Stimulated activated CD4-positive, alpha-beta T cell treated with anti-CD3 and anti-CD28 coated beads, Interleukin-12 subunit alpha, Interleukin-12 subunit beta, amount 100 ng/mL, for 4 hours (primary cell): ENCODE measurements around the gene CREB3L2.
"Not testable (repeated sequence)": the region's sequence is repeated elsewhere in the genome, so short reads cannot be mapped to it uniquely, and the experiment has no call there.

ENCODE experiments used
- DNase-seq: peaks from one replicate; pipeline ENCODE4 v3.0.0-alpha.2; 2020

The CREB3L2 gene

DNA sequence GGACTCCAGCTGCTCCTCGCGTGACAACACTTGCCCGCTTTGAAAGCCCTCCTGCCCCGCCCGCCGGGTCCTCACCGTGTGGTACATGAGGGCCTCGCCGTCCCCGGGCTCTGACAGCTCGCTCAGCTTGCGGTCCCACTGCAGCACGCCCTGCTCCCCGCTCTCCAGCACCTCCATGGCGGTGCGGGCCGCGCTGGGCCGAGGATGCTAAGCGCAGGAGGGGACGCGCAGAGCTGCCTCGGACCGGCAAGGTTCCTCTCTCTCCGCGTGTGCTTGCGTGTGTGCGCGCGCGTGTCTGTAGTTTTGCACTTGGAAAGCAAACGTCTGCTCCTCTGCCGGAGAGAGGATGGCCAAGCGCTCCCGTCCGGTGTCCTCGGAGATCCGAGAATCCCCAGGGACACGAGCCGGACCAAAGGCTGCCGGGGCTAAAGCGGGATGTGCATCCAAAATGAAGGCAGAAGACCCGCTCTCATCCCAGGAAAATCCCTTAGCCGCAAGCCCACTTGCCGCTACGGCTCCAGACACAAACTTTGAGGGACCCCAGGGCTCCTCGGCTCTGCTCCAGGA lies at the start of gene CREB3L2:
TSS of gene CREB3L2 (minus strand) at position 558 of the 567 bp plus-strand sequence. CDS start at position 177, 381 bp downstream.
- peak; percentile 53 for DNase-seq

- no peak for DNase-seq
Measured at GRCh38 chr7:138049505-138050116, 47.7 kb upstream of the CREB3L2 start.

- no peak for DNase-seq
Measured at GRCh38 chr7:138047907-138048306, 46.0 kb upstream of the CREB3L2 start.

DNA sequence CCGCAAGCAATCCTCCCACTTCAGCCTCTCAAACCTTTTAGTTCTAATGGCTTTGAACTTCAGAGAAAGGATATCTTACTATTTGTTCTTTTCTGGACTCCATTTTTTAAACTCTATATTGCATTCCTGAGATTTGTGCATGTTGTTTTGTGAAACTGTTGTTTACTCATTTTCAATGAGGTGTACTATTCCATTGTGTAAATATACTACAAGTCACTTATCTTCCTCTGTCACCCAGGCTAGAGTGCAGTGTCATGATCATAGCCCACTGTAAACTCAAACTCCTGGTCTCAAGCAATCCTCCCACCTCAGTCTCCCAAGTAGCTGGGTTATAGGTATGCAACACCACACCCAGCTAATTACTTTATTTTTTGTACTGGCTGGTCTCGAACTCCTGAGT lies 43.0 kb upstream of the CREB3L2 start:
- DNase-seq = no peak

DNA sequence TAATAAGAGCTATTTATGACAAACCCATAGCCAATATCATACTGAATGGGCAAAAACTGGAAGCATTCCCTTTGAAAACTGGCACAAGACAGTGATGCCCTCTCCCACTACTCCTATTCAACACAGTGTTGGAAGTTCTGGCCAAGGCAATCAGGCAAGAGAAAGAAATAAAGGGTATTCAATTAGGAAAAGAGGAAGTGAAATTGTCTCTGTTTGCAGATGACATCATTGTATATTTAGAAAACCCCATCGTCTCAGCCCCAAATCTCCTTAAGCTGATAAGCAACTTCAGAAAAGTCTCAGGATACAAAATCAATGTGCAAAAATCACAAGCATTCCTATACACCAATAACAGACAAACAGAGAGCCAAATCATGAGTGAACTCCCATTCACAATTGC lies 38.2 kb upstream of the CREB3L2 start:
- not testable (repeated sequence) for DNase-seq

DNA sequence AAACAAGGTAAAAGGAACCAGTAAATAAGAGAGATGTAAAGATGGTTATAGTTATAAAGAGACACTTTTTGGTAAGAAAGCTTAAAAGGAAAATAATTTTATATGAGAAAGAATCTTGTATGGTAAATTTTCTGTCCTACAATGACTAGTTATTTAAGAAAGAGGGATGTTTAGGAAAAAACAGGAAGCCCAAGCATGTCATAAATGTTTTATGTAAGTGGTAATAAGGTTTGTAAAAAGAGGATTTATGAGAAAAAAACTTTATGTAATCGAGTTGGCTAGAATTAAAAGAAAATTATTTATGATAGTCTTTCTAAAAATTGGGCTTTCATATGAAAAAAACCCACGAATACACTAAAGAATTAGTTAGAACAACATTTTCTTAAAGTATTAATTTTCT lies 34.2 kb upstream of the CREB3L2 start:
- no peak for DNase-seq

DNA sequence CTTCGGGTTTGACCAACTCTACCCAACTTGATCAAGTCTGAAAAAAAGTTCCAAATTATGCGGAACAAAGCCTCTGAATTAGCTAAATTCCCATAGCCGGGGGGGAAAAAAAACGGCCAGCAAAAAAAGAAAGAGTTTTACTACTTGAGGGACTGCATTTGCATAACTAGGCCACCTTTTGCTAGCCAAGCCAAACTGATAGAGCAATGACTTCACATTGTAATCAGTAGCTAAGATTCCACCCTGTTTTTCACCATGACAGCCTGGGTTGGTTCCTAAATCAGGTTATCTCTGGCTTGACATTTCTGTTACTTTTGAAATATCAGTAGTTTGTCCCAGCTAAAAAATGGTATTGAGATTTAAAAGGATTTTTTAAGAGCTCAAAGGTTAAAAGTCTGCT lies 31.4 kb upstream of the CREB3L2 start:
- no peak for DNase-seq

- DNase-seq = no peak
Measured at GRCh38 chr7:138032770-138033169, 30.9 kb upstream of the CREB3L2 start.

- DNase-seq = no peak
Measured at GRCh38 chr7:138032186-138032585, 30.3 kb upstream of the CREB3L2 start.

DNA sequence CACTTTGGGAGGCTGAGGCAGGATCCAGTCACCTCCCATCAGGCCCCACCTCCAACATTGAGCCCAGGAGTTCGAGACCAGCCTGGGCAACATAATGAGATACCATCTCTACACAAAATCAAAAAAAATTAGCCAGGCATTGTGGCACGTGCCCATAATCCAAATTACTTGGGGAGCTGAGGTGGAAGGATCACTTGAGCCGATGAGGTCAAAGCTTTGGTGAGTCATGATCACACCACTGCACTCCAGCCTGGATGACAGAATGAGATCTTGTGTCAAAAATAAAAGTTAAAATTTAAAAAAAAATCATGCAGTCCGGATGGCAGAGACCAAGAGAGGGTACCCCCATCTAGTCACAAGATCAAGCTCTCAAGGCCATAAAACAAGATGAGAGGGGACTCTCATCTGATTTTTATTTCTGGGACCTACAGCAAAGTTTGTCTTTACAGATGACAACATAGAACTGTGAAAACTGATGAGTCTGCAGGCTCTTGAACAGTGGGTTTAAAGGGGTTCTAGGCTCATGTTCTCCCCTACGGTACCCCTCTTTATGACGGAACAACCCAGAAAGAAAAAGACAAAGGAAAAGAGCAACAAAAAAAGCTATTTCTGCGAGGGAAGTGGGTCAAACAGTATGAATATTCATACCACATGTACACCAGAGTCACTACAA lies 28.9 kb upstream of the CREB3L2 start:
- DNase-seq = no peak

DNA sequence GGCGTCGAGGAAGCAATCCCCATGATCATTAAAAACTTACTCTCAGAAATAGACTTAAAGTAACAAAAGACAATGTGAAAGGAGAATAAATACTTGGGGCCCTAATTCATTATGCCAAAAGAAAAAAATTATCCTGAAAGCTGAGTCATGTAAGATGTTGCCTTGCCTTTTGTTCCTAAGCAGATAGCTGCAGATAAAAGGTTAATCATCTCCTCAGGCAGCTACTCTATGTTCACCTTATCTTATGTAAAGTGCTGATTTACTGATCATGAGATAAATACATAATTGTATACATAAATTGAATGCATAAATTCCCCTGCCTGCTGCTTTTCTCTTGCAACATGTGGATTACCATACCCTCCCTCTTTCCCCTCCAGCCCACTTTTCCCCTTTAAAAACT lies 28.1 kb upstream of the CREB3L2 start:
- no peak for DNase-seq

GRCh38 chr7:138029126-138029525 lies 27.2 kb upstream of the CREB3L2 start:
- DNase-seq = no peak

DNA sequence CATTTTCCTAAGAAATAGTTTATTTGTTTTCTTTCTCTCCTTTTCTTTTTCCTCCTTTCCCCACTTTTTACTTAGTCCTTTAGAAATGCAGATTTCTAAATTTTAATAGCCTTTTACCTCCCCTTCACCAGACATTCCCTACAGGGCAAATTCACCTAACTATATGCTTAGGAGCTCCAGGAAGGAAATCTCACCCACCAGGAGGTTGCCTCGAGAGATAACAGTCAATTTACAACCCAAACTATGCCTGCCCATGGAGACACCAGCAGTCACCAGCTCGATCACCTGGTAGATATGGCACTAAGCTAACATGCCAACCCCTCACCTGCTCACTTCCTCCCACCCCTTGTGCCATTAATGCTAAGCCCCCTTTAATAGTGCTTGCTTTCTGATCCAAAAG lies 25.2 kb upstream of the CREB3L2 start:
- DNase-seq = no peak

DNA sequence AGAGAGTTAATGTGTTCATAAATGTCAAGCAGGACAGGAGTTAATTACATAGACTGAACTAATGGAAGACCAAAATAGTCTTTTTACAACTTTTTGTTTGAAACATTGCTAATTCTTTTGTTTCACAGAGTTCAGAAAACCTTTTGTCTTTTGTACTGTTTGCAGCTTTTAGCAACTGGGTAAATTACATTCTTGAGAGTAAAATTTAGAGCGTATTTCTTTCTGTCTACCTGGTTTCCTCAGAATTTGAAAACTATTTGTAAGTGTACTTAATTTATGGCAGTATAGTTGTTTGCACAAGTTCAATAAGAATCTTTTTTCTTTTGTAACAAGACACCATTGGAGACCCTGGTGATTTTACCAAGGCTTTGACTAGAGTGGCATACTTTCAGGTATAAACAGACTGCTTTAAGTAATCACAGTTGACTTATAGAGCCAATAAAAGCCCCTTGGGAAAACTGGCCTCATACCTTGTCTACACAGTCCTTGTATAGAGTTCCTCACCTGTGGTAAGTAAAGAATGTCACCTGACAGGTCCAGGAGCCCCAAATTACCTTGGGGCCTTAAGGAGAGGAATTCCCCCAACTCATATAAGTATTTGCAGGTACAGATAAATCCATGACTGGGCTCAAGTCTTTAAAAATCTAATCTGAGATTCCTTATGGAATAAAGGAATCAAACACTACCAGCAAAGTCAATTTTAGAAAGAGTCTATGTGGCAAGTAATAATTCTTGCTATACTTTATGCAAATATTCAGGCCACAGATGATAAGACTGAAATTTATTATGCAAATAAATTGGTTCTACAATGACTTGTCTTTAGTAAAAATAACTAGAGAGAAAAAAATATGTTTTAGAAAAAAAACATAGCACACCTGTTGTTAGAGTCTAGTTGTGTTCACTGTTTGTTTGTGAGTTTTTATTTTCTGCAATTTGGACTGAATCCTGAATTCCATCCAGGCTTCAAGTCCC lies 23.6 kb upstream of the CREB3L2 start:
- DNase-seq = no peak

DNA sequence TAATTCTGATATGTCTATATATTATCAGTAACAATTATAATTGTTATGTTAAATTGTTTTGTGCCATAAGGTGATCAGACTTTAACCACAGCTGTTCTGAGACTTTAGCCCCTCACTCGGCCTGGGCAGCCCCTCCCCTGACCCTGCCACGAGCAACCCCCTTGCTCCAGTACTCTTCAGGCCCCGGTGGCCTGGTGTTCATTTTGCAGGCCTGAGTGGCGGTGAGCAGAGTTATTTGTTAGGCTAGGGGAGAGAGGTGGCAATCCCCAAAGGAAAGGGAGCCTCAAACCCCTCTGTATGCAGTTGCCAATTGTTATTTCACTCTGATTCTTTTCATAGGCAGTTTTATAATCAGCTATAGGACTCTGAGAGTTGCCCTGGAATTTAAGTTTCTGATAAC lies 22.9 kb upstream of the CREB3L2 start:
- no peak for DNase-seq

DNA sequence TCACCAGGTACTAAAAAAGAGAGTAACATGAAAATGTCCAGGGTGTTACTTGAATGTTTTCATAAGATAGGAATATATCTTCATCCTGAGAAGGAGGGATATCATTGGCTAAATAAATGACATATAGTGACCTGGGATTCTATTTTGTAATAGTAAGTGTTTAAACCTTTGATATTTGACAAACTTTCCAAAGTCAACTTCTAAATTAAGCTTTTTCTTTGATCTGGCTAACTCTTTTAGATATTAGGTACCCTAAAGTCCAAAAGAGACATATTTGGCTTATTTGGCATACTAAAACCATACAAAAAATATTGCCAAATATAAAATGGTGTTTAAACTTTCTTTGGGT lies 22.4 kb upstream of the CREB3L2 start:
- no peak for DNase-seq

- DNase-seq = no peak
Measured at GRCh38 chr7:138023618-138024342, 21.9 kb upstream of the CREB3L2 start.

DNA sequence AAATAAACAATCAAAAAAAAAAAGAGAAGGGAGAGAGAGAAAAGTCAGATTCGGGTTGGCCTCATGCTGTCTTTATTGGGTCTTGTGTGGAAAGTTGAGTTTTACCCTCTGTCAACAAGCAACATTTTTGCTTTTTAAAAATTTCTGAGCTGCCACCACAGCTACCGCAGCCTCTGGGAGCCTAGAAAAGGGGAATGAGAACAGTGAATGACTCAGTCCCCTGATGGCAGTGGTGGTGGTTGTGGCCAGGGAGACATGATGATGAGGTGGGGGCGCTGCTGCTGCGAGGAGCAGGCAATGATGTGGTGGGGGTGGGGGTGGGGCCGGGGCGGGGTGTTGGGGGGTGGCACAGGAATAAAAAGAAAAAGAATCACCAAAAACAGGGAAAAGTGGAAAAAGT lies 20.0 kb upstream of the CREB3L2 start:
- no peak for DNase-seq

GRCh38 chr7:138017992-138018391 lies 16.1 kb upstream of the CREB3L2 start:
- no peak for DNase-seq

- no peak for DNase-seq
Measured at GRCh38 chr7:138015096-138015495, 13.2 kb upstream of the CREB3L2 start.

DNA sequence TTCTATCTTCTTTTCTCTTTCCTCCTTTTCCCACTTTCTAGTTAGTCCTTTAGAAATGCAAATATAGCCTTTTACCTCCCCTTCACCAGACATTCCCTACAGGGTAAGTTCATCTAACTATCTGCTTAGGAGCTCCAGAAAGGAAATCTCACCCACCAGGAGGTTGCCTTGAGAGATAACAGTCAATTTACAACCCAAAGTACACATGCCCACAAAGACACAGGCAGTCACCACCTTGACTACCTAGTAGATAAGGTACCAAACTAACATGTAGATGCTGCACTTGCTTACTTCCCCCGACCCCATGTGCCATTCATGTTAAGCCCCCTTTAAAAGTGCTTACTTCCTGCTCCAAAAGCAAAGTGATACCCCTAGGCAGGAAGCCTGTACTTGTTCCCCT lies 12.8 kb upstream of the CREB3L2 start:
- DNase-seq = no peak

- not testable (repeated sequence) for DNase-seq
Measured at GRCh38 chr7:138014201-138014600, 12.3 kb upstream of the CREB3L2 start.

- no peak for DNase-seq
Measured at GRCh38 chr7:138009350-138009653, 7.4 kb upstream of the CREB3L2 start.
